Activated CD4-positive, alpha-beta T cell treated with anti-CD3 and anti-CD28 coated beads, Interleukin-2, amount 10 ng/mL, durations not matched to agents 7 days and 5 days (primary cell): ENCODE data around the gene NAV2. TPM values are rescaled to one million over a fixed set of nuclear protein-coding genes. Genes with fewer than 3 reads are reported as not detected.

Experiments used
- CTCF ChIA-PET: fragments of 350-600 bp; sonication (Branson Sonifier 250); formaldehyde crosslinking; loops from one replicate; lab custom pipeline; 2021; ENCODE audit warnings: antibody characterized with exemption; lab: Charles Lee
- POLR2A ChIA-PET: fragments of 350-600 bp; sonication (Branson Sonifier 250); formaldehyde crosslinking; loops from one replicate; lab custom pipeline; 2021; ENCODE audit warnings: antibody characterized with exemption; lab: Charles Lee
- DNase-seq: peaks from one replicate; pipeline ENCODE4 v3.0.0-alpha.2; 2020
- H3K27ac Mint-ChIP-seq: one replicate; pipeline ENCODE4 v1.8.0; 2021; ENCODE audit warnings: mild to moderate bottlenecking, moderate library complexity, mixed read lengths
- H3K27me3 Mint-ChIP-seq: one replicate; pipeline ENCODE4 v1.8.0; 2021; ENCODE audit warnings: mixed read lengths
- H3K36me3 Mint-ChIP-seq: one replicate; pipeline ENCODE4 v1.8.0; 2021; ENCODE audit warnings: low read depth, mixed read lengths
- H3K4me1 Mint-ChIP-seq: one replicate; pipeline ENCODE4 v1.8.0; 2021; ENCODE audit warnings: mixed read lengths
- H3K4me3 Mint-ChIP-seq: one replicate; pipeline ENCODE4 v1.8.0; 2021; ENCODE audit warnings: mild to moderate bottlenecking, moderate library complexity, mixed read lengths
- H3K9me3 Mint-ChIP-seq: one replicate; pipeline ENCODE4 v1.8.0; 2021; ENCODE audit warnings: mixed read lengths
- total RNA-seq, 2 experiments: library from RNA; stranded (reverse); gene quantifications; one replicate each; pipeline ENCODE4 v1.2.3, GENCODE V29; 2021

Gene NAV2
- total RNA-seq, 2 experiments from 2014 or later = 0.29 to 1.1 TPM

GRCh38 chr11:19907008-19907579 lies 194.5 kb downstream of the NAV2 start:
- no peak overlapping the region for H3K27ac Mint-ChIP-seq
- H3K36me3 Mint-ChIP-seq = no peaks in the 10 kb centered on the region
- DNase-seq = no peak
- no peaks in the 10 kb centered on the region for H3K4me1 Mint-ChIP-seq
- no peaks in the 10 kb centered on the region for H3K27me3 Mint-ChIP-seq
- ChIA-PET POLR2A (no interaction called here), CTCF (interaction anchor here (1.5 kb wide), 1 partner anchor 12 kb away, joined by 3 read pairs; no protein-coding TSS in a partner anchor)
- no peaks in the 10 kb centered on the region for H3K9me3 Mint-ChIP-seq
- no peak overlapping the region for H3K4me3 Mint-ChIP-seq

GRCh38 chr11:19907839-19908238 lies 195.2 kb downstream of the NAV2 start:
- POLR2A ChIA-PET = no interaction called here
- Mint-ChIP-seq H3K27ac (no peak overlapping the region), H3K27me3 (no peaks in the 10 kb centered on the region), H3K36me3 (no peaks in the 10 kb centered on the region), H3K4me3 (no peak overlapping the region), H3K4me1 (no peaks in the 10 kb centered on the region), H3K9me3 (no peaks in the 10 kb centered on the region)
- DNase-seq = no peak
- CTCF ChIA-PET = no interaction called here

- Mint-ChIP-seq H3K36me3 (no peaks in the 10 kb centered on the region), H3K27ac (no peak overlapping the region), H3K27me3 (peaks cover 3% of the 10 kb centered on the region), H3K4me3 (no peak overlapping the region), H3K4me1 (no peaks in the 10 kb centered on the region), H3K9me3 (no peaks in the 10 kb centered on the region)
- POLR2A ChIA-PET = no interaction called here
- no peak for DNase-seq
- CTCF ChIA-PET = no interaction called here
Observed at GRCh38 chr11:19910931-19911330, 198.3 kb downstream of the NAV2 start.

GRCh38 chr11:19912115-19912957 lies 199.7 kb downstream of the NAV2 start:
- no peak overlapping the region for H3K27ac Mint-ChIP-seq
- H3K4me3 Mint-ChIP-seq = no peak overlapping the region
- no peaks in the 10 kb centered on the region for H3K36me3 Mint-ChIP-seq
- POLR2A ChIA-PET = no interaction called here
- H3K27me3 Mint-ChIP-seq = peaks cover 5% of the 10 kb centered on the region
- H3K4me1 Mint-ChIP-seq = no peaks in the 10 kb centered on the region
- no peaks in the 10 kb centered on the region for H3K9me3 Mint-ChIP-seq
- CTCF ChIA-PET = no interaction called here
- DNase-seq = no peak

GRCh38 chr11:19912958-19913892 lies 200.6 kb downstream of the NAV2 start:
- Mint-ChIP-seq H3K27ac (no peak overlapping the region), H3K27me3 (peaks cover 5% of the 10 kb centered on the region), H3K9me3 (no peaks in the 10 kb centered on the region), H3K4me1 (no peaks in the 10 kb centered on the region), H3K36me3 (no peaks in the 10 kb centered on the region), H3K4me3 (no peak overlapping the region)
- POLR2A ChIA-PET = no interaction called here
- no peak for DNase-seq
- CTCF ChIA-PET = no interaction called here

GRCh38 chr11:19913893-19914249 lies 201.2 kb downstream of the NAV2 start:
- DNase-seq = no peak
- Mint-ChIP-seq H3K4me3 (no peak overlapping the region), H3K36me3 (no peaks in the 10 kb centered on the region), H3K27ac (no peak overlapping the region), H3K9me3 (no peaks in the 10 kb centered on the region), H3K27me3 (peaks cover 5% of the 10 kb centered on the region), H3K4me1 (no peaks in the 10 kb centered on the region)
- ChIA-PET POLR2A (no interaction called here), CTCF (no interaction called here)

- H3K4me3 Mint-ChIP-seq = no peak overlapping the region
- H3K27me3 Mint-ChIP-seq = peaks cover 7% of the 10 kb centered on the region
- H3K27ac Mint-ChIP-seq = no peak overlapping the region
- no peaks in the 10 kb centered on the region for H3K9me3 Mint-ChIP-seq
- ChIA-PET POLR2A (no interaction called here), CTCF (no interaction called here)
- DNase-seq = no peak
- H3K4me1 Mint-ChIP-seq = no peaks in the 10 kb centered on the region
- H3K36me3 Mint-ChIP-seq = no peaks in the 10 kb centered on the region
Observed at GRCh38 chr11:19915808-19916207, 203.2 kb downstream of the NAV2 start.

- POLR2A ChIA-PET = no interaction called here
- Mint-ChIP-seq H3K27ac (no peak overlapping the region), H3K4me3 (no peak overlapping the region), H3K4me1 (no peaks in the 10 kb centered on the region), H3K27me3 (peaks cover 7% of the 10 kb centered on the region), H3K36me3 (no peaks in the 10 kb centered on the region), H3K9me3 (no peaks in the 10 kb centered on the region)
- CTCF ChIA-PET = no interaction called here
- no peak for DNase-seq
Observed at GRCh38 chr11:19917069-19917468, 204.4 kb downstream of the NAV2 start.

- H3K27me3 Mint-ChIP-seq = peaks cover 10% of the 10 kb centered on the region
- H3K4me1 Mint-ChIP-seq = no peaks in the 10 kb centered on the region
- H3K27ac Mint-ChIP-seq = no peak overlapping the region
- no peak overlapping the region for H3K4me3 Mint-ChIP-seq
- no peaks in the 10 kb centered on the region for H3K36me3 Mint-ChIP-seq
- no peak for DNase-seq
- H3K9me3 Mint-ChIP-seq = no peaks in the 10 kb centered on the region
- ChIA-PET CTCF (interaction anchor here (1.0 kb wide), 1 partner anchor 12 kb away, joined by 3 read pairs; no protein-coding TSS in a partner anchor), POLR2A (no interaction called here)
Observed at GRCh38 chr11:19918302-19919049, 205.8 kb downstream of the NAV2 start.

- ChIA-PET CTCF (interaction anchor here (1.0 kb wide), 1 partner anchor 13 kb away, joined by 3 read pairs; no protein-coding TSS in a partner anchor), POLR2A (no interaction called here)
- DNase-seq = no peak
- no peaks in the 10 kb centered on the region for H3K9me3 Mint-ChIP-seq
- H3K4me1 Mint-ChIP-seq = no peaks in the 10 kb centered on the region
- no peaks in the 10 kb centered on the region for H3K36me3 Mint-ChIP-seq
- H3K4me3 Mint-ChIP-seq = no peak overlapping the region
- peaks cover 10% of the 10 kb centered on the region for H3K27me3 Mint-ChIP-seq
- H3K27ac Mint-ChIP-seq = no peak overlapping the region
Observed at GRCh38 chr11:19919050-19919561, 206.5 kb downstream of the NAV2 start.

GRCh38 chr11:19920982-19921381 lies 208.3 kb downstream of the NAV2 start:
- H3K4me3 Mint-ChIP-seq = no peak overlapping the region
- H3K27ac Mint-ChIP-seq = no peak overlapping the region
- POLR2A ChIA-PET = no interaction called here
- H3K36me3 Mint-ChIP-seq = no peaks in the 10 kb centered on the region
- CTCF ChIA-PET = no interaction called here
- no peaks in the 10 kb centered on the region for H3K9me3 Mint-ChIP-seq
- DNase-seq = no peak
- no peaks in the 10 kb centered on the region for H3K4me1 Mint-ChIP-seq
- H3K27me3 Mint-ChIP-seq = peaks cover 16% of the 10 kb centered on the region

- Mint-ChIP-seq H3K9me3 (no peaks in the 10 kb centered on the region), H3K27ac (no peak overlapping the region), H3K4me3 (no peak overlapping the region), H3K4me1 (no peaks in the 10 kb centered on the region), H3K36me3 (no peaks in the 10 kb centered on the region), H3K27me3 (peaks cover 15% of the 10 kb centered on the region)
- ChIA-PET CTCF (interaction anchor here (1.2 kb wide), 1 partner anchor 13 kb away, joined by 3 read pairs; no protein-coding TSS in a partner anchor), POLR2A (no interaction called here)
- DNase-seq = no peak
Observed at GRCh38 chr11:19921976-19922688, 209.5 kb downstream of the NAV2 start.
